Muscle layer of duodenum (tissue), 2 donors: ENCODE measurements around the gene SERPINB4.

Experiments used
- H3K27ac ChIP-seq: one replicate; pipeline ENCODE4 v1.7.0; 2013; ENCODE audit warnings: mild to moderate bottlenecking, low read length
- H3K27me3 ChIP-seq: one replicate; pipeline ENCODE4 v1.7.0; 2013; ENCODE audit warnings: low read depth, mild to moderate bottlenecking, control low read depth, low read length
- H3K36me3 ChIP-seq, 2 donors: one replicate each; pipeline ENCODE4 v1.7.0; 2013; ENCODE audit warnings: low read length in 2 of 2, control low read depth in 1 of 2, mild to moderate bottlenecking in 1 of 2; ENCODE audit not compliant: insufficient read depth in 2 of 2, control insufficient read depth in 1 of 2
- H3K4me1 ChIP-seq, 2 donors: one replicate each; pipeline ENCODE4 v1.7.0; 2013; ENCODE audit warnings: low read length in 2 of 2, mild to moderate bottlenecking in 2 of 2, control low read depth in 1 of 2, moderate library complexity in 1 of 2; ENCODE audit not compliant: insufficient read depth in 2 of 2, control insufficient read depth in 1 of 2
- H3K4me3 ChIP-seq, 2 donors: one replicate each; pipeline ENCODE4 v1.7.0; 2013; ENCODE audit warnings: low read length in 2 of 2, low read depth in 1 of 2, mild to moderate bottlenecking in 1 of 2
- H3K9me3 ChIP-seq, 2 donors: one replicate each; pipeline ENCODE4 v1.7.0; 2013; ENCODE audit warnings: low read length in 2 of 2, control low read depth in 1 of 2, mild to moderate bottlenecking in 1 of 2; ENCODE audit not compliant: control insufficient read depth in 1 of 2
- donor health status: healthy.

The SERPINB4 gene

DNA sequence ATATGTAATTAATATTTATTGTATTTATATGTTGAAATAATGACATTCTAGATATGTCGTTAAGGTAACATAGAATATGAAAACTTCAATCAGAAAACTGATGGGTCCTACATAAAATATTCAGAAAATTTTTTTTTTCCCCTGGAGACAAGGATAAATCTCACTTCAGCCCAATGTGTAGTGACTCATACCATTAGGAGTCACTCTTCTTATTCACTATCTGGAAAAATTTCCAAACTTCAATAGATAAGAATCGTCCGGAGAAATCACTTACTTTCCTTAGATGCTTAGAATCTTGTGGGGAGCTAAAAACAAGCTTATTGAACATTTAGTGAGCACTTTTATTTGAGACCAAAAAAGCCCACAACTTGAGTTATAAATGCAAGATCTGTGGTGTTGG, 52.3 kb downstream of the SERPINB4 start:
- Histone ChIP-seq H3K9me3 (no peaks in the 10 kb centered on the region), H3K4me3 (no peak overlapping the region), H3K27ac (no peak overlapping the region), H3K36me3 (no peaks in the 10 kb centered on the region), H3K27me3 (no peaks in the 10 kb centered on the region), H3K4me1 (no peaks in the 10 kb centered on the region)

DNA sequence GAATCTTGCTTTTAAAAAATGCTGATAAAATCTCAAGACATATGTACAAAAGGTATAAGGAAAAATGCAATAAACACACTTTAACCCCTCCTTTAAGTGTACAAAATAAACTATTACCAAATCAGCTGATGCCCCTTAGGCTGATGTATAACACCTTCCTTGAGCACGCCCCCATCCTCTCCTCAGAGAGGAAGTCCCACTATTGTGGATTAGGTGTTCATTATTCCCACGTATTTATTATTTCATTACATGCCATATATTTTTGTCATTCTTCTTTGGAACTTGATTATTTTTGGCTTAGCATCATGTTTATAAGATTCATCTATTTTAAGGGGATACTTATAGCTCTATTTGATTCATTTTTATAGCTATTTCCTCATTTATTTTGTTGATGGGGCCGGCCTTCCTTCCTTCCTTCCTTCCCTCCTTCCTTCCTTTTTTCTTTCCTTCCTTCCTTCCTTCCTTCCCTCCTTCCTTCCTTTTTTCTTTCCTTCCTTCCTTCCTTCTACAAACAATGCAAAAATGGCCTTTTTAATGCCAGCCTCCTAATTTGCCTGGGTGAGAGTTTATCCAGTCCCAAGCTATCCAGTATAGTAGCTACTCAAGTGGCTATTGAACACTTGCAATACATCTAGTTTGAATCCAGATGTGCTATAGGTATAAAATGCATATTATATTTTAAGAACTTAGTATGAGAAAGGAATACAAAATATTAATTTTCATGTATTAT, 52.9 kb downstream of the SERPINB4 start:
- no peak overlapping the region for H3K27ac ChIP-seq
- no peaks in the 10 kb centered on the region for H3K9me3 ChIP-seq
- H3K27me3 ChIP-seq: no peaks in the 10 kb centered on the region
- H3K4me1 ChIP-seq: no peaks in the 10 kb centered on the region
- no peaks in the 10 kb centered on the region for H3K36me3 ChIP-seq
- no peak overlapping the region for H3K4me3 ChIP-seq

- H3K9me3 ChIP-seq: no peaks in the 10 kb centered on the region
- no peak overlapping the region for H3K27ac ChIP-seq
- H3K4me3 ChIP-seq: no peak overlapping the region
- H3K4me1 ChIP-seq: no peaks in the 10 kb centered on the region
- H3K27me3 ChIP-seq: no peaks in the 10 kb centered on the region
- H3K36me3 ChIP-seq: no peaks in the 10 kb centered on the region
Measured at GRCh38 chr18:63590373-63590772, 53.7 kb downstream of the SERPINB4 start.

DNA sequence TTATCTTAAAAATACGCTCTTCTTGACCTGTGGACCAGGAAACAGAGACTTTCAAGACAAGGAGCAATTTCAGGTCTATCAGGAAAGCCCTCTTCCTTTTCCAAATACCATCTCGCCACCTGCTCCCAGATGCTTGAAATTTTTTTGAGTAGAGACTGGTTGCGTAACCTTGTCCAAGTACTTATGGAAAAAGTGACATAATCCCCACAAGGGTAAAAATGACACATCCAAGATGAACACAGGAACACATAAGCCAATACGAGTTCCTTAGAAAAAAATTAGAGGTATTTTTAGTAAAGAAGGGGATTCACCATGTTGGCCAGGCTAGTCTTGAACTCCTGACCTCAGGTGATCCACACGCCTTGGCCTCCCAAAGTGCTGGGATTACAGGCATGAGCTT, 55.1 kb downstream of the SERPINB4 start:
- Histone ChIP-seq H3K9me3 (no peaks in the 10 kb centered on the region), H3K27me3 (no peaks in the 10 kb centered on the region), H3K4me1 (no peaks in the 10 kb centered on the region), H3K27ac (no peak overlapping the region), H3K36me3 (no peaks in the 10 kb centered on the region), H3K4me3 (no peak overlapping the region)
